Activated B cell treated with CpG ODN at 0.5 μM for 24 hours (primary cell): ENCODE measurements around the gene TENM4. TPM values are rescaled to one million over a fixed set of nuclear protein-coding genes. Genes with fewer than 3 reads are reported as not detected.

Experiments
- ATAC-seq: fragments of 200-7000 bp; cut with Tn5 transposase; one replicate; pipeline ENCODE4 v1.10.0; 2021; ENCODE audit warnings: low read depth, mild to moderate bottlenecking, moderate library complexity
- CTCF ChIA-PET: fragments of 350-600 bp; sonication (Branson Sonifier 250); formaldehyde crosslinking; loops from one replicate; lab custom pipeline; 2021; ENCODE audit warnings: antibody characterized with exemption; lab: Charles Lee
- POLR2A ChIA-PET: fragments of 350-600 bp; sonication (Branson Sonifier 250); formaldehyde crosslinking; loops from one replicate; lab custom pipeline; 2021; ENCODE audit warnings: antibody characterized with exemption; lab: Charles Lee
- DNase-seq: peaks from one replicate; pipeline ENCODE4 v3.0.0; 2022
- H3K27ac Mint-ChIP-seq: one replicate; pipeline ENCODE4 v1.8.0; 2020; ENCODE audit warnings: mixed read lengths
- H3K27me3 Mint-ChIP-seq: one replicate; pipeline ENCODE4 v1.8.0; 2021; ENCODE audit warnings: mixed read lengths
- H3K36me3 Mint-ChIP-seq: one replicate; pipeline ENCODE4 v1.8.0; 2021; ENCODE audit warnings: low read depth, mixed read lengths
- H3K4me1 Mint-ChIP-seq: one replicate; pipeline ENCODE4 v1.8.0; 2021; ENCODE audit warnings: mixed read lengths
- H3K4me3 Mint-ChIP-seq: one replicate; pipeline ENCODE4 v1.8.0; 2020; ENCODE audit warnings: mild to moderate bottlenecking, mixed read lengths
- H3K9me3 Mint-ChIP-seq: one replicate; pipeline ENCODE4 v1.8.0; 2020; ENCODE audit warnings: mixed read lengths
- CTCF ChIP-seq: fragments of 200-600 bp; IDR thresholded peaks from one replicate; pipeline ENCODE4 v1.8.0; 2022; ENCODE audit warnings: antibody characterized with exemption, mild to moderate bottlenecking
- intact Hi-C: fragments of 100-400 bp; cut with micrococcal nuclease; formaldehyde crosslinking; loops from one replicate; pipeline ENCODE4 v1.15.1; 2024
- total RNA-seq: library from RNA; stranded (reverse); gene quantifications from 2 replicates; pipeline ENCODE4 v1.2.3, GENCODE V29; 2022

TENM4 gene
- total RNA-seq, 1 donor from 2014 or later: 2.4 TPM

DNA sequence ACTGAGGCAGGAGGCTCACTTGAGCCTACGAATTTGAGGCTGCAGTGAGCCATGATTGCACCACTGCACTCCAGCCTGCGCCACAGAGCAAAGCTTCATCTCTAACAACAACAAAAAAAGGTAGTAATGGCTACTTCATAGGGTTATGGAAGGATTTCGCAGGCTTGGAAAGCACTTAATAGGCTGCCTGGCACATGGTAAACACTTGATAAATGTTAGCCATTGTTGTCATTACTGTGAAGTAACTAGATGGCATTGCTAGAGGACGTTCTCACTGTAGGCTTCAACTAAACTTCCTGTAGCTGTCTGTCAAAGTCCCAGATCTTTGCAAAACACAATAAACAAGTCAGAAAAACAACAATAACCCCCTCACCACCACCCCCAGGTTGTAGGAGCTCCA lies 508.9 kb downstream of the TENM4 start:
- H3K4me1 Mint-ChIP-seq: no peaks in the 10 kb centered on the region
- POLR2A ChIA-PET: no interaction called here

GRCh38 chr11:78930810-78931523 lies 509.9 kb downstream of the TENM4 start:
- Mint-ChIP-seq H3K4me3 (no peak overlapping the region), H3K27me3 (peaks cover 2% of the 10 kb centered on the region), H3K27ac (no peak overlapping the region), H3K9me3 (no peaks in the 10 kb centered on the region), H3K4me1 (no peaks in the 10 kb centered on the region), H3K36me3 (no peaks in the 10 kb centered on the region)
- DNase-seq (no peak), ATAC-seq (no peak)
- ChIA-PET CTCF (no interaction called here), POLR2A (no interaction called here)
- intact Hi-C loops: no loop called here
- TF ChIP-seq CTCF: no peak

More for the DNA sequence above, 508.9 kb downstream of the TENM4 start:
- Mint-ChIP-seq H3K9me3 (no peaks in the 10 kb centered on the region), H3K27ac (no peak overlapping the region), H3K36me3 (no peaks in the 10 kb centered on the region), H3K27me3 (peaks cover 2% of the 10 kb centered on the region), H3K4me3 (no peak overlapping the region)
- CTCF ChIA-PET: no interaction called here
- intact Hi-C loops: no loop called here
- no peak for DNase-seq
- TF ChIP-seq CTCF: no peak
- no peak for ATAC-seq

- no peaks in the 10 kb centered on the region for H3K36me3 Mint-ChIP-seq
- ChIA-PET POLR2A (no interaction called here), CTCF (no interaction called here)
- peaks cover 2% of the 10 kb centered on the region for H3K27me3 Mint-ChIP-seq
- intact Hi-C loops: no loop called here
- H3K4me1 Mint-ChIP-seq: no peaks in the 10 kb centered on the region
- no peak overlapping the region for H3K27ac Mint-ChIP-seq
- no peaks in the 10 kb centered on the region for H3K9me3 Mint-ChIP-seq
- DNase-seq (no peak), ATAC-seq (no peak)
- no peak overlapping the region for H3K4me3 Mint-ChIP-seq
- TF ChIP-seq CTCF: no peak
Measured at GRCh38 chr11:78929906-78930220, 511.0 kb downstream of the TENM4 start.

- DNase-seq (no peak), ATAC-seq (no peak)
- H3K4me1 Mint-ChIP-seq: no peaks in the 10 kb centered on the region
- intact Hi-C loops: no loop called here
- H3K36me3 Mint-ChIP-seq: no peaks in the 10 kb centered on the region
- POLR2A ChIA-PET: no interaction called here
- peaks cover 2% of the 10 kb centered on the region for H3K27me3 Mint-ChIP-seq
- H3K4me3 Mint-ChIP-seq: no peak overlapping the region
- CTCF ChIA-PET: no interaction called here
- no peak for TF ChIP-seq CTCF
- H3K9me3 Mint-ChIP-seq: no peaks in the 10 kb centered on the region
- no peak overlapping the region for H3K27ac Mint-ChIP-seq
Measured at GRCh38 chr11:78929207-78929905, 511.5 kb downstream of the TENM4 start.

DNA sequence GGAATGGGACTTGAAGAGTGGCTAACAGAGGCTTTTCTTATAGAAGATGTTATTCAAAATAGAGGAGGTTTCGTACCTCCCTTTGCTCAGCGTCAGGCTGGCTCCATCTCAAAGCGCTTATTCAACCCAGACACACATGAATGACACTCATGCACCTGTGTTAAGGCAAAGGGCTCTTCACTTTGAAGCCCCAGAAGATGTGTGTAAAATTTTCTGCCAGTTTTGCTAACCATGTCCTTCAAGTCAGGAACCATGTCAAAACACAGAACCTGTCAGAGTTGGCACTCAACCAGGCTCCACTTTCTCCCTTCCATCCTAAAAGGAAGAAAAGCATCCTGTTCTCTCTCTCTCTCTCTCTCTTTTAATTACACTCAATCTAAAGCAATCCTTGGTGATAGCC lies 513.3 kb downstream of the TENM4 start:
- no peaks in the 10 kb centered on the region for H3K9me3 Mint-ChIP-seq
- TF ChIP-seq CTCF: no peak
- H3K4me3 Mint-ChIP-seq: no peak overlapping the region
- POLR2A ChIA-PET: no interaction called here
- ATAC-seq (no peak), DNase-seq (no peak)
- CTCF ChIA-PET: no interaction called here
- intact Hi-C loops: no loop called here
- no peaks in the 10 kb centered on the region for H3K4me1 Mint-ChIP-seq
- peaks cover 2% of the 10 kb centered on the region for H3K27me3 Mint-ChIP-seq
- no peak overlapping the region for H3K27ac Mint-ChIP-seq
- H3K36me3 Mint-ChIP-seq: no peaks in the 10 kb centered on the region
